NCI-H2196 treated with DMSO at 0.1 percent for 48 hours (cell line): ENCODE measurements around the gene RAD21L1.

Experiments used
- DNase-seq: peaks from one replicate; lab custom pipeline; 2025; ENCODE audit not compliant: unreplicated experiment; lab: John Stamatoyannopoulos, UW

The RAD21L1 gene

GRCh38 chr20:1225783-1226654, at the start of gene RAD21L1:
Gene RAD21L1 (plus strand): TSS chr20:1226044. CDS start chr20:1228454, 2,410 bp downstream.
- peak; percentile 63 for DNase-seq

DNA sequence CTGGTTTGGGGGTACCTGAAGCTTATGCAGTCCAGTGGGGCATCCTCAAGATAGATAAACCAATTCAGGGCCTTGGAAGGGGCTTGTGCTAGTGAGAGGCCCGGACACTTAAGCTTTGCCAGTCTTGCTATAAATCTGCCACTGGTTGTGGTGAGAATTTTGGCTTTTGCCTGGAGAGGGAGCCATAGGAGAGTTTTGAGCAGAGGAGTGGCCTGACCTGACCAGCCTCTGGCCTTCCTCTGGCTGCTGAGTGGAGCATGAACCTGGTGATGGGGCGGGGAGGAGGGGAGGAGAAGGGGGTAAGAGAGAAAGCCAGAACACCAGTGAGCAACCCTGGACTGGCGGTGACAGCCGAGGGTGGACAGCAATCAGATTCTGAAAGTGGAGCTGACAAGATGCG, 48.2 kb upstream of the RAD21L1 start:
- no peak for DNase-seq

GRCh38 chr20:1178103-1178502, 47.7 kb upstream of the RAD21L1 start:
- DNase-seq = no peak

GRCh38 chr20:1178623-1179022, 47.2 kb upstream of the RAD21L1 start:
- DNase-seq = no peak

DNA sequence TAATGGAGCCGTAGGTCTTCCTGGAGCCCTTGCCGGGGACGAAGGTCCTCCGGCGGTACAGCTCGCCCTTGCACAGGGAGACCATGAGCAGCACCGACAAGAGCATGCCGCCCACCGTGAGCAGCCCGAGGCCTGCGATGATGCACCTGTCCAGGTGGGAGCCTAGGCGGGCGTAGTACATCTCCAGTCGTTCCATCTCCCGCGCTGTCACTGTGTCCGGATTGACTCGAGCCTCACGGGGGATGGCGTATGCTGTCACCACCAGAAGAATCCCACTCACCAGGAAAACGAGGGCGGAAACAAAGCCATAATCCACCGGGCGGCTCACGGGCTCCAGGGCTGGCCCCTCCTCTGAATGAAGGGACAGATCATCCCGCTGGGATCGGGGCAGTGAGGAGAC, 44.9 kb upstream of the RAD21L1 start:
- no peak for DNase-seq

DNA sequence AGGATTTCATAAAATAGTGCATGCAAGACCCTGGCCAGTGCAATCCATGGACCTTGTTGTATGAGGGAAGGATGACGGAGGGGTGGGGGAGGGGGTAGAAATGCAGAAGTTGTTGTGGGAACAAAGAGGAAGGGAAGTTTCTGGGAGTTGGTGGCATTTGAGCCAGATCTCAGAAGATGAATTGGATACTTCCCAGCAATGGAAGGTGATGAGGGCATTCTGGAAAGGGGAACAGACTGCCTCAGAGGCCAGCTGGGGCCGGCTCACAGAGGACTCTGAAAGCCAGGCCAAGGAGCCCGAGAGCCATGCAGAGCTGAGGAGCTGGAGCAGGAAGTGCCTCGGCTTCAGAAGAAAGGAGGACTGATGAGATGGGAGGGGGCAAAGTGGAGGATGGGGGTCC, 43.7 kb upstream of the RAD21L1 start:
- DNase-seq = no peak

- DNase-seq = no peak
These were observed 42.7 kb upstream of the RAD21L1 start for GRCh38 chr20:1183153-1183552.

GRCh38 chr20:1184260-1184637, 41.6 kb upstream of the RAD21L1 start:
- DNase-seq = no peak

- DNase-seq = no peak
These were observed 41.1 kb upstream of the RAD21L1 start, which contains the start of gene TMEM74B for GRCh38 chr20:1184638-1185315. Gene TMEM74B (minus strand): TSS chr20:1184981. CDS start chr20:1183801, 1,180 bp downstream.

DNA sequence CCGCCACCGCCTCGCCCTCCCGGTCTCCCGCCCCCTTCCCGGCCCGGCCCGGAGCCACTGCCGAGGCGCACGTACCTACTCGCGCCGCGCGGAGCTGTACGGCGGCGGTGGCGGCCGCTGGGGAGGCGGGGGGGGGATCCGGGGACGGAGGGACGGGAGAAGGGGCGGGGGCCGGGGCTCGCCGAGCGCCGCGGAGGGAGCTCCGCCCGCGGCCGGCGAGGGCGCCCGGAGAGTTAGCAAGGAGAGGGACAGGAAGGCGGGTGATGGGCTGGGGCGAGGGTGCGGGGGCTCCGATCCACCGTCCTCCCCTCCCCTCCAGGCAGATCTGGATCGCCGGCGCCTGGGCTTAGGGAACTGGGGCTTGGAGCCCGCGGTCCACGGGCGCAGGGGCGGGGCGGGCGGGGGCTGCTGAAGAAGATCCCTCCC, 40.5 kb upstream of the RAD21L1 start:
- DNase-seq = no peak

DNA sequence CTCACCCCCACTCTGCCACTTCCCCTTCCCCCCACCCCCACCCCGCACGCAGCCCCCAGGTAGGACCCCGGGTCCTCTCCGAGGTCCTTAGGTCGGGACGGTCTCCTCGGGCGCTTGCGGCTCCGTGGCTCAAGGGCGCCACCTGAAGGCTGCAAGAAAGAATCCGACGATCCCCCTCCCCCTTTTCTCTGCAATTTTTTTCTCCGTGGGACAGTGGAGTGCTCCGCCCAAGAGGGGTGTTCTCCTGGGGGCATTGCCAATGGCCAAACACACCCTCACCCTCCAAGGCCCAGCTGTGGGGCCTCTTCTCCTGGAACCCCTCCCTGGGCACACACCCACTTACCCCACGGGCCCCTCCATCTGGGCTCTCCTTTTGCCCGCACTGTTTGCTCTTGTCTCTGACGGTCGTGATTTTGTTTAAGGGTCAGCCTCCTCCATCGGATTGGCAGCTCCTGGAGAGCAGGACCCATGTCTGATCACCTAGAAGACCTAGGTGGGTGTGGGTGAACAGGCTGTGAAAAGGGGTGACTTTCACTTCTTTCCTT, 40.0 kb upstream of the RAD21L1 start:
- DNase-seq = peak; percentile 18

DNA sequence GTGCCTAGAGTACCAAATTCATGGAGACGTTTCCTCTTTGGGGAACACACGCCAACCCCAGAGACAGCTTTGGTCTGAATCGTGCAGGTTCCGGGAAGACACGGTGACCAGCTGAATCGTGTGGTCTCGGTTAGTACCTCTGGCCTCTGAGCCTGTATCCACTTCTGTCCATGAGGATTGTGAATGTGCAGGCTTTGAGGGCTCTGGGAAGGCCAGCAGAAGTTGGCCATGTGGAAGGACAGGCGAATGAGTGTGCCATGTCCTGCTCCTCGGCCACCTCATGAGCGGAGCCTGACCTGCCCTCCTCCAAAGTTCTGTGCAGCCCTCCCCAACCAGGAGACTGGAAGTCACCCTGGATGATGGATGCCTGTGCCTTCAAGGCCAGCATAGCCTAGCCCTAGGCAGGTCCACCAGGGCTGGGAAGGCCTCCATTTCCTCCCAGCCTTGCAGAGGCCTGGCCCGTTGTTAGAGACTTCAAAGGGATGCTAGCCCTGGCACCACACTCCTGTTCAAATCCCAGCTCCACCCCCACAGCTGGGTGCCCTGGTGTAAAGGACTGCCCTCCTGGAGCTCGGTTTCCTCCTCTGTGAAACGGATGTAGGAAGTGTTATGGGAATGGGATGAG, 39.4 kb upstream of the RAD21L1 start:
- no peak for DNase-seq

DNA sequence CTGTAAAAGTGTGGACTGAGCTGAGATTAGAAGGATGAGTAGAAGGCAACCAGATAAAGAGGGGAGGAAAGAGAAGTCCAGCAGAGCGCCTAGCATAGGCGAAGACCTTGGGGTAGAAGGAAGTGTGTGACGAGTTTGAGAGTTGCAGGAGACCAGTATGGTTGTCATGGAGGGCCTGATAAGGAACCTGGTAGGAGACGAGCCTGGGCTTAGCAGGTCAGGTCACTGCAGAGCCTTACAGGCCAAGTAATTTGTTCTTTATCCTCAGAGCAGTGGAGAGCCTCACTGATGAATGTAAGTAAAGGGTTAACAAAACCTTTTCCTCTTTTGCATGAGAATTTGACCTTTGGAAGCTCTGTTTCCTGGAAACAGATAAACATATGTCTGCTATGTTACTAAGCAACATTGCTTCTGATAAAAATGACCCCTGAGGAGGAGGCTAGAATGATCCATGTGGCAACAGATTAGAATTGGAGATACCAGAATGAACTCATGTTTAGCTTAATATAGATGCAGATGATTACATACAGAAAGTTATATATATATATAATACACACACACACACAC, 38.2 kb upstream of the RAD21L1 start:
- no peak for DNase-seq

DNA sequence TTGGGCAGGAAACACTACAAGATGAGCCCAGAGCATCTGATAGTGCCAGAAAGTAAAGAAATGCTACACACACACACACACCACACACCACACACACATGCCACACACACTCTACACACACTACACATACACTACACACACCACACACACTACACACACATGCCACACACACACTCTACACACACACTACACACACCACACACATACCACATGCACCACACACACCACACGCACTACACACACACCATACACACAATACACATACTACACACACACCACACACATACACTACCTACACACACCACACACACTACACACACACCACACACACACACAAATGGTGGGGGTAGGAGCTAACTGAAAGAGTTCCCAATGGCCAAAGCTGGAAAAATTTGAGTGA, 37.5 kb upstream of the RAD21L1 start:
- no peak for DNase-seq

GRCh38 chr20:1189827-1190226, 36.0 kb upstream of the RAD21L1 start:
- DNase-seq = no peak

DNA sequence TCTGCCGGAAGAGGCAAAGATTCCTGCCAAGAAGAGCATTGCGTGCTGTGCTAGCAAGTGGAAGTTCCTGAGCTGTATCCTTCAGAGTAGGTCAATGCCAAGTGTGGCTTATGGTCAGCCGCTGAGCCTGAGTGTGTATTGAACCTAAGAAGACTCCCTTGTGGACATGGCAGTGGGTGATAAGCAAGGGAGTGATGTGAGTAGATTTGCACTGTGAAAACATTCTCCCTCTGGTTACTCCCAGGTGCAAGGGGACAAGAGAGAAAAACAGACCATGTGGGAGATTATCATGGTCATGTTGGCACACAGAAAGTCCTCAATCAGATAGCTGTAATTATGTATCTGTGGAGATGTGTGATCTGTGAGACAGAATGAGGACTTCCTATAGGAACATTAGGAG, 35.0 kb upstream of the RAD21L1 start:
- no peak for DNase-seq

- DNase-seq = no peak
These were observed 34.5 kb upstream of the RAD21L1 start for GRCh38 chr20:1191299-1191698.

GRCh38 chr20:1195226-1195625, 30.6 kb upstream of the RAD21L1 start:
- DNase-seq = no peak

- no peak for DNase-seq
These were observed 29.2 kb upstream of the RAD21L1 start for GRCh38 chr20:1196634-1197033.

DNA sequence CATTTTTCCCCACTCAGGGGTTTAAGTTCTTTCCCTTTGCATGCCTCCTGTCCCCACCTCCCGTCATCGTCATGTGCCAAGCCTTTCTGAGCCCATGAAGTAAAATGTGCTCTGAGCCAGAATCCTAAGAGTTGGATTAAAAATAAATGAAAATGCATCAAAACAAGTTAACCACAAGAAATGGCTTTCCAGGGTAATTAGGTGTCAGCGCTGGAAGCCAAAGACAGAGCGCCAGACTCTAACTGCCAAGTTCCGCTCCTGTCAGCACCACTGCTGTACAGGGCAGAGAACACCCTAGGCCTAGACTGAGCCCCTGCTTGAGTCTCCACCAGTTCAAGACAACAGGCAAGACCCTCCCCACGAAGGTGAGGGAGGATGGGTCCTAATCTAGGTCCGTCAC, 28.0 kb upstream of the RAD21L1 start:
- DNase-seq = no peak

DNA sequence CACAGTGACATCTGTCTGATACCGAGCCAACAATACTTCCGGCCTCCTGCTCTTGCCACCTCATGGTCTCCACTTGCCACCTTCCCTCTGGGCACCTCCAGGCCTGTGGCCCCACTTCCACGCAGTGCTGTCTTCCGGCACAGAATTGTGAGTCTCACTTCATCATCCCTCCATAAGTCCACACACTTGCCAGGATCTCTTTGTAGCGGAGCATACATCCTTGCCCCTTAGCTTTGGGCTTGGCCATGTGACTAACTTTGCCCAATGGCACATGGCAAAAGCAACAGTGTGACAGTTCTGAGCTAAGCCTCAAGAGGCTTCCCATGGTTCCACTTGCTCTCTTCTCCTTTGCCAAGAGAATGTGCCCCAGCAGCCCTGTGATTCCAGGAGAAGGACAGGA, 27.1 kb upstream of the RAD21L1 start:
- no peak for DNase-seq
